KG1 (cell line): ENCODE measurements around the gene KANSL1.
"Not testable (repeated sequence)": the region's sequence is repeated elsewhere in the genome, so short reads cannot be mapped to it uniquely, and the experiment has no call there.

Experiments used
- DNase-seq: peaks from one replicate; lab custom pipeline; 2025; lab: John Stamatoyannopoulos, UW

The KANSL1 gene

GRCh38 chr17:46019408-46019925 lies 173.8 kb downstream of the KANSL1 start:
- DNase-seq, result not testable (repeated sequence)

- DNase-seq, result no peak
These were observed 179.6 kb downstream of the KANSL1 start for GRCh38 chr17:46013502-46014165.

GRCh38 chr17:46013127-46013501 lies 180.1 kb downstream of the KANSL1 start:
- no peak for DNase-seq

GRCh38 chr17:46012506-46013079 lies 180.6 kb downstream of the KANSL1 start:
- DNase-seq, result no peak

- no peak for DNase-seq
These were observed 181.3 kb downstream of the KANSL1 start for GRCh38 chr17:46011711-46012505.

- no peak for DNase-seq
These were observed 182.5 kb downstream of the KANSL1 start for GRCh38 chr17:46010597-46011186.

- no peak for DNase-seq
These were observed 183.3 kb downstream of the KANSL1 start for GRCh38 chr17:46009681-46010596.

- DNase-seq, result no peak
These were observed 184.6 kb downstream of the KANSL1 start for GRCh38 chr17:46008591-46008990.

GRCh38 chr17:46007461-46007965 lies 185.7 kb downstream of the KANSL1 start:
- no peak for DNase-seq

GRCh38 chr17:46006082-46006481 lies 187.1 kb downstream of the KANSL1 start:
- not testable (repeated sequence) for DNase-seq

GRCh38 chr17:46003907-46004748 lies 189.1 kb downstream of the KANSL1 start:
- no peak for DNase-seq

- no peak for DNase-seq
These were observed 190.3 kb downstream of the KANSL1 start for GRCh38 chr17:46002973-46003316.

- peak; percentile 66 for DNase-seq
These were observed 190.8 kb downstream of the KANSL1 start for GRCh38 chr17:46002311-46002972.

GRCh38 chr17:46001390-46002310 lies 191.6 kb downstream of the KANSL1 start:
- DNase-seq, result no peak

GRCh38 chr17:46000757-46001156 lies 192.5 kb downstream of the KANSL1 start:
- no peak for DNase-seq

GRCh38 chr17:46000292-46000691 lies 192.9 kb downstream of the KANSL1 start:
- DNase-seq, result no peak

- DNase-seq, result no peak
These were observed 193.3 kb downstream of the KANSL1 start for GRCh38 chr17:45999900-46000290.

GRCh38 chr17:45998987-45999899 lies 194.0 kb downstream of the KANSL1 start, which contains the start of gene STH:
Gene STH, plus strand, starts transcription at chr17:45999250. Its CDS starts 30 bp downstream, at chr17:45999280.
- DNase-seq, result no peak
